HepG2 (cell line): ENCODE measurements around the gene GBP3.

Source experiments
- FOXA3 ChIP-seq: IDR thresholded peaks from 2 replicates; pipeline ENCODE4 v1.6.1; 2016; ENCODE audit warnings: missing genetic modification reagents, missing compliant biosample characterization
- HDAC6 ChIP-seq: fragments of 200-600 bp; sonication (generic); IDR thresholded peaks from 2 replicates; pipeline ENCODE4 v1.7.0; 2017; ENCODE audit warnings: mild to moderate bottlenecking, antibody characterized with exemption, low read length, low read depth
- TF ChIP-seq, protein P1 (sequence below): sonication (generic); formaldehyde crosslinking; IDR thresholded peaks from 2 replicates; pipeline ENCODE4 v1.5.0; 2020; ENCODE audit warnings: mild to moderate bottlenecking, missing genetic modification reagents, moderate library complexity

DNA sequence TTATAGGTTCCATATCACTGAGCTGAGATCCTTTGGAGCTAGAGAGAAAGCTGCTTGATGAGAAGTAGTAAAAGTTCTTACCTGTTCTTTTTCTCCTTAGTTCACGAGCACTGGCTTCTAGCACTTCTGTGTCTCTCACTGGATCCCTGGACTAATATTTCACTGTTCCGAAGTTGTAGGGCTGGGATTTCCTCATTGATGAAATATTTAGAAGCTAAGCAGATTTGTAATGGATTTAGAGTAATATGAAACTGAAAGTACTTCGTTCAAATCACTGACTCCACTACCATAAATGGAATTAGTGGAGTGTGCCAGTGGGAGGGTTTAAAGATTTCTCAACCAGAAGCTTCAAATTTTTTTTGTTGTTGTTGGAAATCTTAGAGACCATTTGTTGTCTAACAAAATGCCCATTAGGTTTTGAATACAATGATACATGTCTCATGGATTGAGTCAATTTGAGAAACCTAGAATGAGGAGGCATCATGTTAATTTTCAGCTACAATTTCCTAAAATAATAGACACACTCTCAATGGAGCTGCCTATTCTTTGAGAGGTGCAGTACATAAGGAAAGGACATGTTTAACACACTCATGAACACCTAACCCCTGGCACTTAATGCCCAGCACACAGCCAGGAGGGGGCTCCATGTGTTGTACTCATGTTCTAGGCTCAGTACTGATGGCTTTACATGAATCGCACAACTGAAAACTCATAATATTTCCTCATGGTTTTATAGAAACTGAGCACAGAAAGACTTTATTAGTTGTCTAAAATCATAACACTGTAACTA, 42.6 kb upstream of the GBP3 start, which contains the start of gene GBP1:
- no peak for TF ChIP-seq HDAC6
- TF ChIP-seq FOXA3 (CRISPR knock-in tag), result no peak
- TF ChIP-seq, protein P1, sequence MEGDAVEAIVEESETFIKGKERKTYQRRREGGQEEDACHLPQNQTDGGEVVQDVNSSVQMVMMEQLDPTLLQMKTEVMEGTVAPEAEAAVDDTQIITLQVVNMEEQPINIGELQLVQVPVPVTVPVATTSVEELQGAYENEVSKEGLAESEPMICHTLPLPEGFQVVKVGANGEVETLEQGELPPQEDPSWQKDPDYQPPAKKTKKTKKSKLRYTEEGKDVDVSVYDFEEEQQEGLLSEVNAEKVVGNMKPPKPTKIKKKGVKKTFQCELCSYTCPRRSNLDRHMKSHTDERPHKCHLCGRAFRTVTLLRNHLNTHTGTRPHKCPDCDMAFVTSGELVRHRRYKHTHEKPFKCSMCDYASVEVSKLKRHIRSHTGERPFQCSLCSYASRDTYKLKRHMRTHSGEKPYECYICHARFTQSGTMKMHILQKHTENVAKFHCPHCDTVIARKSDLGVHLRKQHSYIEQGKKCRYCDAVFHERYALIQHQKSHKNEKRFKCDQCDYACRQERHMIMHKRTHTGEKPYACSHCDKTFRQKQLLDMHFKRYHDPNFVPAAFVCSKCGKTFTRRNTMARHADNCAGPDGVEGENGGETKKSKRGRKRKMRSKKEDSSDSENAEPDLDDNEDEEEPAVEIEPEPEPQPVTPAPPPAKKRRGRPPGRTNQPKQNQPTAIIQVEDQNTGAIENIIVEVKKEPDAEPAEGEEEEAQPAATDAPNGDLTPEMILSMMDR (CRISPR knock-in tag), result no peak
